HuH-7 (cell line): ENCODE results near the gene WASL.
"Not testable (repeated sequence)": the region's sequence is repeated elsewhere in the genome, so short reads cannot be mapped to it uniquely, and the experiment has no call there.

Experiments used
- DNase-seq: peaks from one replicate; pipeline ENCODE4 v3.0.0; 2011; ENCODE audit warnings: low spot score

WASL gene

GRCh38 chr7:123748734-123749536, at the start of gene WASL:
Gene WASL, minus strand, starts transcription at chr7:123749003. Its CDS starts 269 bp downstream, at chr7:123748734.
- DNase-seq = peak; percentile 88

GRCh38 chr7:123797673-123798531, 49.1 kb upstream of the WASL start:
- peak; percentile 29 for DNase-seq

- no peak for DNase-seq
Observed at GRCh38 chr7:123796568-123796967, 47.8 kb upstream of the WASL start.

- no peak for DNase-seq
Observed at GRCh38 chr7:123795917-123796316, 47.1 kb upstream of the WASL start.

- not testable (repeated sequence) for DNase-seq
Observed at GRCh38 chr7:123795116-123795515, 46.3 kb upstream of the WASL start.

GRCh38 chr7:123792547-123792946, 43.7 kb upstream of the WASL start:
- no peak for DNase-seq

GRCh38 chr7:123791001-123791400, 42.2 kb upstream of the WASL start:
- no peak for DNase-seq

- no peak for DNase-seq
Observed at GRCh38 chr7:123789817-123790216, 41.0 kb upstream of the WASL start.

- DNase-seq = no peak
Observed at GRCh38 chr7:123789206-123789784, 40.5 kb upstream of the WASL start.

GRCh38 chr7:123788584-123788983, 39.8 kb upstream of the WASL start:
- DNase-seq = no peak

GRCh38 chr7:123787220-123788007, 38.6 kb upstream of the WASL start:
- no peak for DNase-seq

- DNase-seq = no peak
Observed at GRCh38 chr7:123784263-123784662, 35.5 kb upstream of the WASL start.

GRCh38 chr7:123783820-123784219, 35.0 kb upstream of the WASL start:
- DNase-seq = no peak

GRCh38 chr7:123782071-123782798, 33.4 kb upstream of the WASL start:
- no peak for DNase-seq

GRCh38 chr7:123780472-123780871, 31.7 kb upstream of the WASL start:
- not testable (repeated sequence) for DNase-seq

- DNase-seq = no peak
Observed at GRCh38 chr7:123774496-123774895, 25.7 kb upstream of the WASL start.

- DNase-seq = no peak
Observed at GRCh38 chr7:123773481-123773880, 24.7 kb upstream of the WASL start.

GRCh38 chr7:123772652-123773051, 23.8 kb upstream of the WASL start:
- no peak for DNase-seq

- no peak for DNase-seq
Observed at GRCh38 chr7:123771846-123772245, 23.0 kb upstream of the WASL start.

- DNase-seq = no peak
Observed at GRCh38 chr7:123771256-123771655, 22.5 kb upstream of the WASL start.

GRCh38 chr7:123770378-123770777, 21.6 kb upstream of the WASL start:
- DNase-seq = no peak
